Endodermal cell (in vitro differentiated cells): ENCODE measurements around the gene BBS7. TPM values are rescaled to one million over a fixed set of nuclear protein-coding genes. Genes with fewer than 3 reads are reported as not detected.

Source experiments
- DNase-seq: peaks from one replicate; pipeline ENCODE4 v3.0.0-alpha.2; 2017
- H3K27ac ChIP-seq: 2 replicates; pipeline ENCODE4 v1.5.1; 2013; ENCODE audit warnings: mild to moderate bottlenecking, low read depth, low read length, moderate library complexity
- H3K27me3 ChIP-seq: 2 replicates; pipeline ENCODE4 v1.6.1; 2013; ENCODE audit warnings: mild to moderate bottlenecking, low read length, moderate library complexity; ENCODE audit not compliant: insufficient read depth, control insufficient read depth, poor library complexity, severe bottlenecking
- H3K36me3 ChIP-seq: 2 replicates; pipeline ENCODE4 v1.7.0; 2013; ENCODE audit warnings: mild to moderate bottlenecking, low read length, moderate library complexity; ENCODE audit not compliant: control insufficient read depth, insufficient read depth
- H3K4me1 ChIP-seq: one replicate; pipeline ENCODE4 v1.7.0; 2013; ENCODE audit warnings: low read length; ENCODE audit not compliant: control insufficient read depth, insufficient read depth
- H3K4me3 ChIP-seq: 2 replicates; pipeline ENCODE4 v1.5.1; 2013; ENCODE audit warnings: mild to moderate bottlenecking, low read length, moderate library complexity
- H3K9ac ChIP-seq: 2 replicates; pipeline ENCODE4 v1.6.1; 2013; ENCODE audit warnings: mild to moderate bottlenecking, low read length, moderate library complexity; ENCODE audit not compliant: poor library complexity, severe bottlenecking; ENCODE audit errors: extremely low read depth
- H3K9me3 ChIP-seq: 2 replicates; pipeline ENCODE4 v1.6.1; 2013; ENCODE audit warnings: mild to moderate bottlenecking, low read length, moderate library complexity; ENCODE audit not compliant: control insufficient read depth
- H3K27ac Mint-ChIP-seq: 2 replicates; pipeline ENCODE4 v1.8.0; 2020; ENCODE audit warnings: mixed read lengths
- H3K27me3 Mint-ChIP-seq: 2 replicates; pipeline ENCODE4 v1.8.0; 2021; ENCODE audit warnings: mild to moderate bottlenecking, mixed read lengths; ENCODE audit not compliant: insufficient read depth
- H3K36me3 Mint-ChIP-seq: 2 replicates; pipeline ENCODE4 v1.8.0; 2020; ENCODE audit warnings: low read depth, mixed read lengths
- H3K4me1 Mint-ChIP-seq: 2 replicates; pipeline ENCODE4 v1.8.0; 2020; ENCODE audit warnings: mixed read lengths
- H3K4me3 Mint-ChIP-seq: 2 replicates; pipeline ENCODE4 v1.8.0; 2020; ENCODE audit warnings: mild to moderate bottlenecking, moderate library complexity, mixed read lengths
- H3K9me3 Mint-ChIP-seq: 2 replicates; pipeline ENCODE4 v1.8.0; 2020; ENCODE audit warnings: mild to moderate bottlenecking, mixed read lengths
- CTCF ChIP-seq: fragments of 200-600 bp; sonication (generic); conservative IDR thresholded peaks from 2 replicates; pipeline ENCODE4 v1.5.0; 2021; ENCODE audit warnings: antibody characterized with exemption, mild to moderate bottlenecking
- WGBS, 2 experiments: methylation state at CpG; one replicate each; pipeline versions ENCODE4 v1.1.5 to v1.1.7; 2013; ENCODE audit warnings: missing lambda C conversion rate in 2 of 2, mixed read lengths in 1 of 2; ENCODE audit not compliant: insufficient coverage in 1 of 2, insufficient read length in 1 of 2; 5-methylcytosine and 5-hydroxymethylcytosine counted together
- total RNA-seq, 2 donors: library from RNA; stranded (reverse); fragmentation: NEBNext Ultra II Directional in 1 of 2; extraction: Animal tissue kit (Norgen Biotek cat#: 25700) in 1 of 2; gene quantifications; 2 replicates in 1 of 2; 3 replicates in 1 of 2; pipeline ENCODE4 v1.2.1, GENCODE V29; 2021

Gene BBS7
- total RNA-seq, 2 donors from 2014 or later: 25.0 to 31.7 TPM

DNA sequence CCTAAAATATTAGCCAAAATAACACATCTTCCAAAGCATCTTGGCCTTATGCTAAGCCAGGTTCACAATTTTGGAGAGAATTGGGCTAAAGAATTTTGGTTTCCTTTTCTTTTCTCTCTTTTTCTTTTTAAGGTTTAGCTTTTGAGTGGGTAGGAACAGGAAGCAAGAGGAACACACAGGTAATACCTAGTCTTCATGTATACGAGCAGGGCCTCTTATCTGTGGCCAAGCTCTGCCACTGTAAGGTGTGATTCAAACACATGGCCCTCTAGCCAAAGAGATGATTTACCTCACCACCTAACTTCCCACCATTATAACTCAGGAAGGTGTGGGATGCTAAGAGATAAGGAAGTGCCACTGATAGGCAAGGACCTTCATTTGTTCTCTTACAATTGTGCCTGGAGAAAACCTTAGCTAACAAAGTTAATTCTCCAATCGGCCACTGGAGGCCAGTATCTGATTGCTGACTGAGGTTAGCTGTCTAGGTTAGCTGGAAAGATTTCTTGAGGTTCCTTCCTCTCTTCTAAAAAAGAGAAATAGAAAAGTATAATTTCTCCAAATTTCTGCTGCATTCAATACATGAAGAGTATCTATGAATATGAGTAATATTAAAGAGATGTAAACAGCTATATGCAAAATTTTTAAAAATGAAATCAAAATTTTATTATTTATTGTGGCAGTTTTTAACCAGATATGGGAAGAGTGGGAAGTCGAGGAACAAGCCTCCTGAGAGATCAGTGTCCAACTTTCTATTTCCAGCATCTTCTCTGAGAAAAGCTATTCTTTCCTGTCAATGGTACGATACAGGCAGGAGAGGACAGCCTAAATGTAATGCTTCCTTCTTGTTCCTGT is 30.1 kb upstream of the BBS7 start:
- 61 to 86% methylated on average over 2 to 4 of the region's 4 CpGs for WGBS, 2 experiments
- Histone ChIP-seq H3K9ac (no peak overlapping the region), H3K27ac (no peak overlapping the region), H3K27me3 (peaks cover 14% of the 10 kb centered on the region), H3K4me1 (no peaks in the 10 kb centered on the region), H3K4me3 (no peak overlapping the region), H3K9me3 (no peaks in the 10 kb centered on the region), H3K36me3 (no peaks in the 10 kb centered on the region)
- no peaks in the 10 kb centered on the region for H3K4me1 Mint-ChIP-seq
- DNase-seq: peak; percentile 85
- no peak overlapping the region for H3K4me3 Mint-ChIP-seq
- no peaks in the 10 kb centered on the region for H3K9me3 Mint-ChIP-seq
- H3K27me3 Mint-ChIP-seq: peaks cover 23% of the 10 kb centered on the region
- peak; percentile 93 for TF ChIP-seq CTCF
- H3K27ac Mint-ChIP-seq: no peak overlapping the region
- no peaks in the 10 kb centered on the region for H3K36me3 Mint-ChIP-seq

- H3K9ac ChIP-seq: no peak overlapping the region
- H3K27me3 ChIP-seq: peaks cover 14% of the 10 kb centered on the region
- no peaks in the 10 kb centered on the region for H3K36me3 Mint-ChIP-seq
- TF ChIP-seq CTCF: no peak
- H3K9me3 Mint-ChIP-seq: no peaks in the 10 kb centered on the region
- peaks cover 28% of the 10 kb centered on the region for H3K27me3 Mint-ChIP-seq
- no peaks in the 10 kb centered on the region for H3K9me3 ChIP-seq
- no peak overlapping the region for H3K27ac ChIP-seq
- no peak overlapping the region for H3K27ac Mint-ChIP-seq
- H3K4me3 Mint-ChIP-seq: no peak overlapping the region
- 62 to 65% methylated on average over 6 of the region's 6 CpGs for WGBS, 2 experiments
- H3K4me3 ChIP-seq: no peak overlapping the region
- peak; percentile 54 for DNase-seq
- H3K36me3 ChIP-seq: no peaks in the 10 kb centered on the region
- no peaks in the 10 kb centered on the region for H3K4me1 ChIP-seq
- no peaks in the 10 kb centered on the region for H3K4me1 Mint-ChIP-seq
Measured at GRCh38 chr4:121898150-121898549, 27.9 kb upstream of the BBS7 start.

DNA sequence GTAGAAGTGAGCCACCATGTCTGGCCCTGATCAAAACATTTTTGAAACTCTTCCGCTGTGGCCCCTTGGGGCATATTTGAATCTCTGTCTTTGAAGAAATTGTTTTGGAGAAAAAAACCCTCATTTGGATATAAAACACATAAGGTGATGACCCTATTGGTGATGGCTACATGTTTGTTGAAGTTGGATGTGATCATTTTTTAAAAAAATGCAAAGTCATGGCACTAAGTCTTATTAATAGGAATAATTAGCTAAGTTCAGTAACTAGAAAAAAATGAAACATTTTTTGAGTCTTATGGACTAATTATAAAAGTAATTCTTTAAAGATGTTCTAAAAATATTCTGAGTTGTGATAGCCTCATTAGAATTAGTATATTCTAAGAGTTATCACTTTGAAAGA is 17.9 kb upstream of the BBS7 start:
- Mint-ChIP-seq H3K4me3 (no peak overlapping the region), H3K4me1 (no peaks in the 10 kb centered on the region), H3K9me3 (no peaks in the 10 kb centered on the region), H3K36me3 (no peaks in the 10 kb centered on the region), H3K27me3 (no peaks in the 10 kb centered on the region), H3K27ac (no peak overlapping the region)
- H3K27me3 ChIP-seq: no peaks in the 10 kb centered on the region
- H3K9ac ChIP-seq: no peak overlapping the region
- H3K36me3 ChIP-seq: no peaks in the 10 kb centered on the region
- no peak for DNase-seq
- no peaks in the 10 kb centered on the region for H3K9me3 ChIP-seq
- H3K4me1 ChIP-seq: no peaks in the 10 kb centered on the region
- TF ChIP-seq CTCF: no peak
- H3K27ac ChIP-seq: no peak overlapping the region
- H3K4me3 ChIP-seq: no peak overlapping the region
- WGBS, 2 experiments: 100% methylated on average over 1 of the region's 1 CpG; no CpG with 5 or more reads in 1 of the 2 experiments
